DMS 273 (cell line): ENCODE results near the gene NOS1.
"Not testable (repeated sequence)": the region's sequence is repeated elsewhere in the genome, so short reads cannot be mapped to it uniquely, and the experiment has no call there.

ENCODE experiments used
- DNase-seq: peaks from one replicate; lab custom pipeline; 2025; ENCODE audit not compliant: unreplicated experiment; lab: John Stamatoyannopoulos, UW

The NOS1 gene

DNA sequence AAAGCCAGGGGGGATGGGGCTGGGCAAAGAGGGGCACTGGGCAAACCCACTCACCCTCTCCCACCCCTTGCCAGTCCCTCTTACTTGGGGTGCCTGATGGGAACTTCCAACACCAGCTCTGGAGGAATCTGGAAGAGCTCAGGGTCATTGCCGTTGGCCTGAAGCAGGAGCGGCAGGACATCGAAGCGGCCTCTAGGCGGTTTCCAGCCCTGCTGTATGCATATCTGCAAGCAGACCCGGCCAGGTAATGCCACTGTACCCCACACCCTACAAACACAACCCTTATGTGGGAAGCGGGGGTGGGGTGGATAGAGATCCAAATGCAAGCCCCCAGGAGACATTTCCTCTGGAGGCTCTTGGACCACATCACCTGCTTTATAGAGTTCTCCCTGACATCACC, 83.6 kb downstream of the NOS1 start:
- DNase-seq = no peak

DNA sequence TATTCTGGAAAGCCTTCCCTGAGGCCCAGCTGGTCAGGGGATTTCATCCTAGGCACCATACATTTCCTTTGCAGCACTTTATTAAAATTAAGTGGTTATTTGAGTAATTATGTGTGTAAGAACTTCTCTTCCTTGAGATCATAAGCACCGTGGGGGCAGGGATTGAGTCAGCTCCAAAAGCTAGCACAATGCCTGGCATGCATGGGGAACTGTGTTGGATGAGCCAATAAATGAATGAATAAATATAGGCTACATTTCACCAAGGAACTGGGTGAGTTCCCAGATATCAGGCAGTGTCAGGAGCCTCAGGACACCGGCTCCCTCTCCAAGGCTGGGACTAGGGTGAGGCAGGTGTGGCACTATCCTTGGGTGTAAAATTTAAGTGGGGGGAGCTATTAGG, 88.3 kb downstream of the NOS1 start:
- no peak for DNase-seq

DNA sequence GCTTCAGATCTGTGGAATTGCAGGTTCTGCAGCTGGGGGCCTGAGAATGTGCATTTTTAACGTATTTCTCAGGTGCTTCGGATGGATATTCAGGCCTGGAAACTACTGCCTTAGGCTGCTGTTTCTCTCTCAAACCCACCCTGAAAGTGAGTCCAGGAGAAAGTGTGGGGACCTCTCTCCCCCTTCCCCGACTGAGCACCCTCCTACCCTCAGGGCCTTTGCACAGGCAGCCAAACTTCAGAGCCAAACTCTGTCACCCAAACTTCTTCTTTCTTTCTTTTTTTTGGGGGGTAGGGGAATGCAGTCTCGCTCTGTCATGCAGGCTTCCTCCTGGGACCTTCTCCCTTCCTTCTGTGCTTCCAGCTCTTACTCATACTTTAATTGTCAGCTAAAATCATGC, 88.7 kb downstream of the NOS1 start:
- no peak for DNase-seq

DNA sequence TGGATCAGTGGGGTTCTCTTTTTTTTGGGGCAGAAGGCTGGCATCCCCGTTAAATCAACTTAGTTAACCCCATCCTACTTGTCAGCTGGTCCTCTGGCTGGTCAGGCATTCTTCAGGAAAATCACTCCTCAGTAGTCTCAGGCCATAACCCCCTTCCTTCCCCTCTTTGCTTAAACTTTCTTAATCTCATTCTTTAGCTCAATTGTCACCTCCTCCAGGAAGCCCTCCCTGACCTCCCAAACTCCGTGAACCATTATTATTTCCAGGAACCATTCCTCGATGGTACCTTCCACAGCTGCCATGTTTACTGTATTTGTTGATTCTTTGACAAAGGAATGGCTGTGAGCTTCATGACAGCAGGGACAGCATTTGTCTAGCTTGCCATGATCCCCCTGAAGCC, 98.7 kb downstream of the NOS1 start:
- no peak for DNase-seq

DNA sequence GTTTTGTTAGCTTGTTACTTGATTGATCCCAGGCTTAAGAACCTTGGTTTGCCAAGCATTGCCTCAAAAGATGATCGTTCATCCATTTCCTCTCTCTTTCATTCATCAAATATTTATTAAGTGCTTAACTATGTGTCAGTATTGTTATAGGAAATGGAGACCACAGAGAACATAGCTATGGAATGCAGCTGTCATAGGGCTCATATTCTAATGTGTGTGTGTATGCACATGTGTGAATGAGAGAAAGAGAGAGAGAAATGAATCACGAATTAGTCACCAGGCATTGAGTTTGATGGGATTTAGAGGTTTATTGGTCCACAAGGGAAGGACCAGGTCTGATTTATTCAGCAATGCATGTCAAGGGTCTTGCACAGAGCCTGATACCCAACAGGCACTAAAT, 100.2 kb downstream of the NOS1 start:
- no peak for DNase-seq

DNA sequence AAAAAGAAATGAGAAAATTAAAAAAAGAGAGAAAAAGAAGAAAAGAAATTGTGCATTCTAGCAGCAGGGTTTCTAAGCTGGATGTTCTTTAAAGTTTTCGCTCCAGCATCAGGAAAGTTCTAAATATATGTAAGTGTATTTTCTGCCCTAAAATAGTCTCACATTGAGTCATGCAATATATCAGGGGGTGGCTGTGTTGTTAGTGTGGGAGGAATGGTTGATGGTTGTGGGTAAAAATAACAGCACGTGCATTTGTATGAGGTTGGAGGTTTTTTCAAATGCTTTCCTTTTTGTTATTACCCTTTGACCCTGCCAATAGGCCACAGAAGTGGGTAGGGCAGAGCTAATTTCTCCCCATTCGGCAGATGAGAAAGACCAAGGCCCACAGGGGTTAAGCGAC, 106.0 kb downstream of the NOS1 start:
- no peak for DNase-seq

DNA sequence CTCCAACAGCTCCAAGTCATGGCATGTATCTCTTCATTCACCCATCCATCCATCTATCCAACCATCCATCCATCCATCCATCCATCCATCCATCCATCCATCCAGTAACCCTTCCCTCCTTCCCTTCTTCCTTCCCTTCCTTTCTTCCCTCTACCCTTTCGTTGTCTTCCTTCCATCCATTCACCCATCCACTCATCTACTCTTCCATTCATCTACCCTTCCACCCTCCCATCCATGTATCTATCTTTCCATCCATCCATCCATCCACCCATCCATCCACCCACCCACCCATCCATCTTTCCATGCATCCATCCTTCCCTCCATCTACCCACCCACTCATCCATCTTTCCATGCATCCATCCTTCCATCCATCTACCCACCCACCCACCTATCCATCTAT, 117.9 kb downstream of the NOS1 start:
- no peak for DNase-seq

DNA sequence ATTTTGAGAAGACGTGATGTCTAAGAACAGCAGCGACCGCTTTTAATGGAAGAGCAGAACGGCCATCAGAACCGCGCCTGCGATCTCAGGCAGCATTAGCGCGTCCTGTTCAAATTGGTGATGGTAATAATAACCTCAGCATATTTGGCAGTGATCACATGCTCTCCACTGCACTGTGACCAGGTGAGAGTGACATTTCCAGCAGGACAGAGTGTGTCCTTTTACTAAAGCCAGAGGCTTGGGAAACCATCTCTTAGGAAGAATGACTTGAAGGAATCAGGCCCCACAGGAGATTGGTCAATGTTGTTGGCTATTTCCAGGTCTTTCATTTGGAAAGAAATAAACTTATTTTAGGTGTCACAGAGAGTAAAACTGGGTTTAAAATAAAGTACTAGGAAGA, 119.7 kb downstream of the NOS1 start:
- no peak for DNase-seq

DNA sequence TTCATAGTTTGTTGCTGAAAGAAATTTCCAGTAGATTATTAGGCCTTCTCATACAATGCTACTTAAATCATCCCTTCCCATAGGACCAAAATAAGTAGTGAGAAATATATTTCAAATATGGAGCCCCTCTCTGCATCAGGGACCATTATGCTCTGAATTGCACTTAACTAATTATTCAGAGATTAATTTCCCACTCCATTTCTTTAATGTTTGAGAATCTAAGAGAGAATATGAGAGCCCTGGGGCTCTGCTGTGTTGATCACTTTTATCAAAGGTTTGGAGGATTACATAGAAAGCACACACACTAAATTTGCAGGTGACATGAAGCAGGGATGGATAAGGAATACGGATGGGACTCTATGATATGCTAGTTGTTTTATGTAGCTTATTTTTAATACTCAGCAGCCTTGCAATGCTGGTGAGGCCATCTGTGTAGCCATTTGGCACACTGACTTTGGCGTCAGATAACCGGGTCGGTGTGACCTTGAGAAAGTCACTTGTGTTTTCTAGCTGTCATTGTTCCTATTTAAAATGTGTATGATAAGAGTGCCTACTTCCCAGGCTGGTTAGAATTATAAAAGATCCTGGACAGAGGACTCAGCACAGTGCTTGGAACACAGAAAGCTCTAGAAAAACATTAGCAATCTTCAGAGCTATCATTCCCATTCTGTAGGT, 121.2 kb downstream of the NOS1 start:
- DNase-seq = peak; percentile 11

DNA sequence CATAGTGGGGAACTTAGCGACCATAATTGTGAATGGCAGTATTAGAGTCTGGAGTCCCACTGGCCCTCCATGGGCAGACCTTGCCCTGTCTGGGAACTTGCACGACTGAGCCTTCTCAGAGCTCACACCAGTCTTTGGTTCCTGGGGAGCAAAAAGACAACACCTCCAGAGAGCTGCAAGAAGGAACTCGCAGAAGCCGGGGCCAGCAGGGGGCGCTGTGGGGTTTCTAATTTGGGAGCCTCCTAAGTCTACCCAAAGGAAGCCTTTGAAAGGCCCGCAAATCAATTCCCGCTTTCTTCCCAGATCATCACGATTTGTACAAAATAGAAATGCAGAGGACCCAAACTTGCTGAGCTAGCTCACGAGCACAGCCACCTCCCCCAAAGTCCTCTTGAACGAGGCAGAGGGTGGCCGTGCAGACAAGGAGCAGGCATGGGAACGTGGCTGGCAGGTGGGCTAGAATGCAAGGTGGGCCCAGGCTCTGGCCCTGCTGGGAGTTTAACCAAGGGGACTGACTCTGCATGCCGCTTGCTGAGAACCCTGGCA, 124.9 kb downstream of the NOS1 start:
- DNase-seq = peak; percentile 88

DNA sequence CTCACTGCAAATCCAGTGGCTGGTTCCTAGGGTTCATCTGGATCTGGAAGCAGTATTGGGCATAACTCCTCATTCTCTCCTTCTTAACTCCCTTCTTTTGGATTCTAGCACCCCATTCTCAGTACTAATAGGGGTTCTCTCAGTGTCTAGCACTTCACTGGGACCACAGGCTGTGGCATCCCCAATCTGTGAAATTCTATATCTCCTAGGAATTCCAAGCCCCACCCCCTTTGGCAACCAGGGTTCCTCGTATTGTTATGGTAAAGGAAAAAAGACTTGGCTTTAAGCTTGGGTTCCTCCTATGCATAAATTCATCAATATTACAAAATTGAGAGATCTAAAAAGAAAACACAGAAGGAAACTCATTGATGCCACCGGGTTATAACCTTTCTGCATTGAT, 126.2 kb downstream of the NOS1 start:
- no peak for DNase-seq

DNA sequence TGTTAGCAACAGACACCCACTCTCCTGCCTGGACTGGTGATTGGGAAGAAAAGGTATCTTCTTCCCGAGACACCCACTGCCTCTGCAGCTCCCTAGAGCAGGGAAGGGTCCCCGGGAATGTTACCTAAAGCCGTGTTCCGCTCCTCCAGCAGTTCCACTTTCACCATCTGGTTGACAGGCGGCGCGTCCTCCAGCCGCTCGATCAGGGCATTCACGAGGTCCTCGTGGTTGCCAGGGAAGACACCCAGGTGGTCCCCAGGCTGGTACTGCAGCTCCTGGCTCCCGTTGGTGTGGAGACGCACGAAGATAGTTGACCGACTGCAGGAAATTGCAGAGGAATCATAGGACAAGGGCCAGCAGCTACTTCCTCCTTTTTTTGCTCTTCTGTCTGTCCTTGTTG, 127.0 kb downstream of the NOS1 start:
- DNase-seq = no peak

DNA sequence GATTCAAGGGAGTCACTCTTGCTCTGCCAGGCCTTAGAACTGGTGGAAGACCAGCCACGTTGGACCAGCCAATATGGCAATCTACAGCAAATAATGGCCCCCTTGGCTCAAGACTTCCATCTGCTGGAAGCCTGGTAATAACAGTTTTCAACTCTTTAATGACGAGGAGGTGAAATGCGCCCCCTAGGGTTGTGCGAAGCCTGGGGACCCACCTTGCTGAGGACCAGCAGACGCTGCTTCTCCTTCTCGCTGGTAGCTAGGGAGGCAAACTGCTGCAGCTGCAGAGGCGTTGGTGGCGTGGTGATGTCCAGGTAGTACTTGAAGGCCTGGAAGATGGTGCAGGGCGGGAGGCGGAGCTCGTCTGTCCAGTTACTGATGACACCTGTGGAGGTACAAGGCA, 129.7 kb downstream of the NOS1 start:
- peak; percentile 33 for DNase-seq

DNA sequence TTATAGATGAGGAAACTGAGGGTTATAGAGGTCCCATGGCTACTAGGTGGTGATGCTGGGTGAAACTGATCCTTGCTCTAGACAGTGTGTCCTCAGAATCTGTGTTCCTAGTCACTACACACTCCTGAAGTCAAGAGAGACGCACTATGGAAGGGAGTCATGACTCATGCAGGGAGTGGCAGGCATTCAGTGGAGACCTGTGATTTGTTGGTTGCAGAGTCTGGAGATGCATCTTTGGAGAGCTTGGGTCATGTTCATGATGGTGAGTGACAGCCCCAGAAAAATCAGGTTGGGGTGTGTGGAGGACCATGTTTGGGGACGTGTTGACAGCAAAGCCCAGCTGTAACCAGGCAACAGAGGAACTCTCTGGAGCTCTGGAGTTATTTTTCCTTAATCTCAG, 133.2 kb downstream of the NOS1 start:
- DNase-seq = no peak

DNA sequence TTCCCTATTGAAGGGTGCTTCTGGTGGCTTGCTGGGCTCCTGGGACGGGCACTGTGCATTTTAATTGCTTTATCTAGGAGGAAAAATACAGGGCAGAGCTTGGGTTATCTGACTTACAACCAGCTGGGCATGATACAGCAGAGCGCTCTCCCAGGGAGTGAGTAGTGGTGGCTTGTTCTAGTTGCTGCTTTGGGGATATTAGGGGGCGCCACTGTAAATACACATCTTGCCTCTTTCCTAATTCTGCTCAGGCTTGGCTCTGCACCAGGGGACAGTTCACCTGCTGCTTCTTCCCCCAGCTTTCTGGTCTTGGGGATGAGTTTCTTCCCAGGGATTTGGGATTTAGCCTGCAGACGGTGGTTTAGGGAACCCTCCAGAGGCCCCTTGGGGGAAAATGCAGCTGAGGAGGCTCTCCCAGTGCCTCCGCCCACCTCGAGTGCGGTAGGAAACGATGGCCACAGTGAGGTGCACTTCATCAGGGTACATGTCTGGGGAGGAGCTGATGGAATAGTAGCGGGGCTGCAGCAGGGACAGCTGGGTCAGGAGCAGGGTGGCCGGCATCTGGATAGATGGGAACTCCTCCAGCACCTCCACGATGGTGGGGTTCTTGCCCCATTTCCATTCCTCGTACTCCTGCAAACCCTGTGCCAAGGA, 134.3 kb downstream of the NOS1 start:
- peak; percentile 9 for DNase-seq

DNA sequence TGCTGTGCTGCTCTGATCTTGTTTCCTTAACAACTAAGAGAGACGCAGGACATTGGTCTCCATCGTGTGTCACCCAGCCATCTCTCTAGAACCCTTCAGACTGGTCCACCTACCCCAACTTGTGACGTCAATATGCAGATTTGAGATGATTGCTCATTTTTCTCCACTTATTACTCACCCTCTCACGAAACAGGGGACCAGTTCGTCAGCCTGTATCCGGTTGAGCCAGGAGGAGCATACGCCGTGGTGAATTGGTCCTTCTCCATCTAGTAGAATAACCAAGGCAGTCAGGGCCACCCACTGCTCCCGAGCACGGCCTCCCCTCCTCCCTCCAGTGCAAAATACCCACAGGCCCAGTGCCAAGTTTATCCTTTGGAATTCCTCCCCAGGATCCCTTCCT, 134.9 kb downstream of the NOS1 start:
- DNase-seq = no peak

DNA sequence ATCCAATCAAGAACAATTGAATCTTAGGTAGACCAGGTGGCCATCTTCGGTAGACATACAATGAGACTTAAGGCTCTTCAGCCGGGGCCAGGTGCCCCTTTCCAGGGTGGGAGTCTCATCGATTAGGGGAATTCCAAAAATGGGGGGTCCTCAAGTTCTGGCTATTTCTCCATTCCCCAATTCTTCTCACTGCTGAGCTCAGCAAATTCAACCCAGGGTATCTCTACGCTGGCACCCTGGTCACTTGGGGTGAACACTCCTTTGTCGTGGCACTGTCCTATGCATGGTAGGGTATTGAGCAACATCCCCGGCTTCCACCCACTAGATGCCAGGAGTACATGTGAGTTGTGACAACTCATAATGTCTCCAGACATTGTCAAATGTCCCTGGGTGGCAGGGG, 136.2 kb downstream of the NOS1 start:
- no peak for DNase-seq

DNA sequence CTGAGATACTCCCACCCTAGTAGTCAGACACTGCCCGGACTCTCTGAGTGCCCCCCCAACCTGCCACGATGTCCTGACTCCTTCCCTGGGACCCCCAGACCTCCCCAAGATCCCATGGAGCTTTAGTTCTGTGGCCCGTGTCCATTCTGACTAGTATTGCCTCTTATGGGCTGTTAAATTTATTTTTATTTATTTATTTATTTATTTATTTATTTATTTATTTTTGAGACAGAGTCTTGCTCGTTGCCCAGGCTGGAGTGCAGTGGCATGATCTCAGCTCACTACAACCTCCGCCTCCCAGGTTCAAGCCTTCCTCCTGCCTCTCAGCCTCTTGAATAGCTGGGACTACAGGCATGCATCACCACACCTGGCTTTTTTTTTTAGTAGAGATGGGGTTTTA, 140.5 kb downstream of the NOS1 start:
- not testable (repeated sequence) for DNase-seq

DNA sequence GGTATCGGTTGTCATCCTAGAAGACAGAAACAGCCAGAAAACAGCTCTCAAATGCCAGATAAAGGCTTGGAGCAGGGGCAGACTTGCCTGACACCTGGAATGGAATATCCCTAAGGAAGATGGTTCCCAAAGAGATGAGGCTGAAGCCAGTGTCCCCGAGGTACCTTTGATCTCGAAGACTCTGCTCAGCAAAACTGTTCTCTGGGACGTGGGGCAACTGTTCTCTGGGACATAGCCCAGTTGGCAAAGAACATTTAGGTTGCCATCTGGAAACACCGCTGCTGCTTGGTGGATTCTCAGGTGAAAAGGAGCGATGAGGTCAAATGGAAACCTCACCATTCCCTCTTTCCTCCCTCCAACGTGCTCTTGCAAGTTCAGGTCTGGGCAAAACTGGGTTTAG, 143.3 kb downstream of the NOS1 start:
- DNase-seq = peak; percentile 9

DNA sequence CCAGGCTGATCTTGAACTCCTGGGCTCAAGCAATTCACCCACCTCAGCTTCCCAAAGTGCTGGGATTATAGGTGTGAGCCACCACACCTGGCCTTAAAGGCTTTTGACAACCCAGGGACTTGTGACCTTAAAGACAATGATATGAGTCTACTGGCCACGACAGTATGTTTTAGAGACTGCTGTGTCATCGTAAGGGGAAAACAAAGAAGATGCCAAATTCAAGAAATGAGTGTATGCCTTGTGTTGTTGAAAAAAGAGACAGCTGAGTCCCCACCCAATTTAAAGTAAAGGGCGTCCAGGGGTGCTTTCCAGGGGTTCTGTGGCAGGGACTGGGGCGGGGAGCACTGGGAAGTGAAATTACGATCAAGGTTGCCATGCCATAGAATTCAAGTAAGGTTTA, 144.7 kb downstream of the NOS1 start:
- no peak for DNase-seq

DNA sequence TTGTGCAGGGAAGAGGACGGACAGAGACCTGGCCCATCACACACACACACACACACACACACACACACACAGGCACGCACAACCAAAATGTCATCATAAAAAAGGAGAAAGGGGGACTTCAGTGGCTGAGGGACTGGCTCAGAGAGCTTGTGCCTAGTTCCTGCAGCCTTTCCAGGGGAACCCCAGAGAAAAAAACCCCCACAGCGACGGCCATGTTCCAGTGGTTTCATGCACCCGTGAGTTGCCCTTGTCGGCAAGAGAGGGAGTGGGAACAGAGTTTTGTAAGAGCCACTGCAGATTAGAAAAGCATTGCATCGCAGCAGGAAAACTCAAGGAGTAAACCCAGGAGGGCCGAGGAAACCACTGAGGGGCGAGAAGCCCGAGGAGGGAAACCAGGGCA, 146.6 kb downstream of the NOS1 start:
- DNase-seq = no peak

DNA sequence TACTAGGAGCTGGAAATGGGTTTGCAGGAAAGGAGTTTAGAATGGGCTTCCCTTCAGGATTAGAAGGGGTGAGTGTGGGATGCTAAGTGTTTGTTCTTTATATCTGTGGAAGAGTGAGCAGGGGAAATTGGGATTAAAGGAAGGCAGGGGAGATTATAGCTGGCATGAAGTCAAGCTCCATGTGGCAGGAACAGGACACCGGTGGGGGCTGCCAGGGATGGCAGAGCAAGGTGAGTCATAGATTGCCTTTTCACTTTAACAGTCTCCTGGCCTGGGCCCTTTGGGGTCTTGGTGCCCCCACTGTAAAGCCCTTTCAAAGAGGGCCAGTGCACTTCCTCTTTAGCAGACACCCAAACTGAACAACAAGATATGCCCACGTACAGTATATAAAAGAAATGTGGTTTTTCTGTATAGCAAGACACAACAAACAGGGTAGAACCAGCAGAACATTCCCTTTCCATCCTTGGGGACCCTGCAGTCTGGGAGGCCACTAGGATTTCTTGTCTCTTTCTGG, 148.1 kb downstream of the NOS1 start:
- peak; percentile 45 for DNase-seq
